Endometrial microvascular endothelial cells (primary cell): ENCODE data around the gene G6PC1. TPM values are rescaled to one million over a fixed set of nuclear protein-coding genes. Genes with fewer than 3 reads are reported as not detected.
"Not testable (repeated sequence)": the region's sequence is repeated elsewhere in the genome, so short reads cannot be mapped to it uniquely, and the experiment has no call there.

Experiments used
- in situ Hi-C: cut with HindIII; loops from 2 replicates; pipeline ENCODE4 v1.10.0; 2017; ENCODE audit warnings: low sequenced_read_pairs, low pct_unique_long_range_greater_than_20kb; ENCODE audit errors: inconsistent ontology term
- total RNA-seq: library from RNA; depleted of rRNA; stranded (reverse); fragments of >200 nt; gene quantifications from one replicate; pipeline ENCODE4 v1.2.3, GENCODE V29; 2015; ENCODE audit errors: inconsistent ontology term

G6PC1 gene
- total RNA-seq, 1 donor from 2014 or later = not detected

- in situ Hi-C loops = no loop called here
These were observed 6.1 kb upstream of the G6PC1 start for GRCh38 chr17:42894283-42895184.

GRCh38 chr17:42895185-42895555 lies 5.4 kb upstream of the G6PC1 start:
- in situ Hi-C loops = no loop called here

DNA sequence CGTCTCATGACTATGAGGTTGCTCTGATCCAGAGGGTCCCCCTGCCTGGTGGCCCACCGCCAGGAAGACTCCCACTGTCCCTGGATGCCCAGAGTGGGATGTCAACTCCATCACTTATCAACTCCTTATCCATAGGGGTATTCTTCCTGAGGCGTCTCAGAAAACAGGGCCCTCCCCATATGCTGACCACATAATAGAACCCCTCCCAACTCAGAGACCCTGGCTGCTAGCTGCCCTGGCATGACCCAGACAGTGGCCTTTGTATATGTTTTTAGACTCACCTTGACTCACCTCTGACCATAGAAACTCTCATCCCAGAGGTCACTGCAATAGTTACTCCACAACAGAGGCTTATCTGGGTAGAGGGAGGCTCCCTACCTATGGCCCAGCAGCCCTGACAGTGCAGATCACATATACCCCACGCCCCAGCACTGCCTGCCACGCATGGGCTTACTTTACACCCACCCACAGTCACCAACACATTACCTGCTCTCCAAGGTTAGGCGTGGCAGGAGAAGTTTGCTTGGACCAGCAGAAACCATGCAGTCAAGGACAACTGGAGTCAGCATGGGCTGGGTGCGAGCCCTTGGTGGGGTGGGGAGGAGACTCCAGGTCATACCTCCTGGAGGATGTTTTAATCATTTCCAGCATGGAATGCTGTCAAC lies 2.3 kb upstream of the G6PC1 start:
- in situ Hi-C loops = no loop called here

GRCh38 chr17:42899981-42900380 lies 618 bp upstream of the G6PC1 start:
- in situ Hi-C loops = not testable (repeated sequence)

- in situ Hi-C loops = no loop called here
These were observed 1.1 kb downstream of the G6PC1 start for GRCh38 chr17:42901535-42902229.

GRCh38 chr17:42904110-42904469 lies 3.5 kb downstream of the G6PC1 start:
- in situ Hi-C loops = no loop called here

- in situ Hi-C loops = no loop called here
These were observed 6.3 kb downstream of the G6PC1 start for GRCh38 chr17:42906772-42907446.

GRCh38 chr17:42908872-42909700 lies 8.5 kb downstream of the G6PC1 start:
- in situ Hi-C loops = no loop called here

DNA sequence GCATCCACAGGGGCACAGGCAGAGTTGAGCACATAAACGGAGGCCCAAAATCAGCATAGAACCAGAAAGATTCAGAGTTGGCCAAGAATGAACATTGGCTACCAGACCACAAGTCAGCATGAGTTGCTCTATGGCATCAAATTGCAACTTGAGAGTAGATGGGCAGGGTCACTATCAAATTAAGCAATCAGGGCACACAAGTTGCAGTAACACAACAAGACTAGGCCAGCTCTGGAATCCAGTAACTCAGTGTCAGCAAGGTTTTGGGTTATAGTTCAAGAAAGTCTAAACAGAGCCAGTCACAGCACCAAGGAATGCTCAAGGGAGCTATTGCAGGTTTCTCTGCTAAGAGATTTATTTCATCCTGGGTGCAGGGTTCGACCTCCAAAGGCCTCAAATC lies 12.9 kb downstream of the G6PC1 start:
- in situ Hi-C loops = no loop called here

- in situ Hi-C loops = no loop called here
These were observed 13.5 kb downstream of the G6PC1 start for GRCh38 chr17:42913981-42914617.

DNA sequence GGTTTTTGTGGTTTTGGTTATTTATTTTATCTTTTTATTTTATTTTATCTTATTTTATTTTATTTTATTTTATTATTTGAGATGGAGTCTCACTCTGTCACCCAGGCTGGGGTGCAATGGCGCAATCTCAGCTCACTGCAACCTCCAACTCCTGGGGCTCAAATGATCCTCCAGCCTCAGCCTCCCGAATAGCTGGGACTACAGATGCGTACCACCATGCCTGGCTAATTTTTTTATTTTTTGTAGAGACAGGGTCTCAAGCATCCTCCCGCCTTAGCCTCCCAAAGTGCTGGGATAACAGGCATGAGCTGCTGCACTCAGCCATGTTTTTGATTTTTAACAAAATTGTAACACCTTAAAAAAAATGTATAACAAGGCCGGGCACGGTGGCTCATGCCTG lies 14.7 kb downstream of the G6PC1 start:
- in situ Hi-C loops = not testable (repeated sequence)

GRCh38 chr17:42916388-42917235 lies 16.0 kb downstream of the G6PC1 start:
- in situ Hi-C loops = not testable (repeated sequence)

- in situ Hi-C loops = no loop called here
These were observed 16.6 kb downstream of the G6PC1 start for GRCh38 chr17:42917236-42917603.

- in situ Hi-C loops = no loop called here
These were observed 18.4 kb downstream of the G6PC1 start for GRCh38 chr17:42918902-42919521.

GRCh38 chr17:42919522-42920077 lies 19.0 kb downstream of the G6PC1 start:
- in situ Hi-C loops = not testable (repeated sequence)

GRCh38 chr17:42920106-42920900 lies 19.7 kb downstream of the G6PC1 start:
- in situ Hi-C loops = no loop called here
